IPS-11a (cell line): ENCODE results near the gene FCHSD2.
A peak's percentile ranks its signal among the peaks of the same experiment; 100 is the strongest.
"Not testable (repeated sequence)": the region's sequence is repeated elsewhere in the genome, so short reads cannot be mapped to it uniquely, and the experiment has no call there.

ENCODE experiments used
- H3K4me3 ChIP-seq: one replicate; pipeline ENCODE4 v1.5.1; 2013; ENCODE audit warnings: low read depth, low read length, control low read depth

The FCHSD2 gene

GRCh38 chr11:72811686-72812085 is 330.4 kb downstream of the FCHSD2 start:
- H3K4me3 ChIP-seq = not testable (repeated sequence)

DNA sequence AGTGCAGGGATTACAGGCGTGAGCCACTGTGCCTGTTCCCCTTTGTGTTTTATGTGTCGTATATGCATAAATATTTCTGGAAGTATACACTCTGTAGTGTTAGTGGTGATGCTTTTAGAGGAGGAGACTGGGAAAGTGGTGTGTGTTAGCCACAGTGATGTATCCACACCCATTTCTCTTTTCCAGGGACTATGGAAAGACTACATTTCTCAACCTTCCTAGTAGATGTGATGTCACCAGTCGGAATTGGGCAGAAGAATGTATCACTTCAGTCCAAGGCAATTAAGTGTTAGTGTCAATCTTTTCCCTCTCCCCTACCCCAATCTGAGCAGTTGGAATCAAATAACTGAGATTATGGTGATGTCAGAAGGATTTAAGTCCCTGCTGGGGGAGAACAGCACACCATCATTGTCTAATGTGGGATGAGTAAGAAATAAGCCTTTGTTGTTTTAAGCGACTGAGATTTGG is 333.8 kb downstream of the FCHSD2 start:
- H3K4me3 ChIP-seq = no peak overlapping the region

DNA sequence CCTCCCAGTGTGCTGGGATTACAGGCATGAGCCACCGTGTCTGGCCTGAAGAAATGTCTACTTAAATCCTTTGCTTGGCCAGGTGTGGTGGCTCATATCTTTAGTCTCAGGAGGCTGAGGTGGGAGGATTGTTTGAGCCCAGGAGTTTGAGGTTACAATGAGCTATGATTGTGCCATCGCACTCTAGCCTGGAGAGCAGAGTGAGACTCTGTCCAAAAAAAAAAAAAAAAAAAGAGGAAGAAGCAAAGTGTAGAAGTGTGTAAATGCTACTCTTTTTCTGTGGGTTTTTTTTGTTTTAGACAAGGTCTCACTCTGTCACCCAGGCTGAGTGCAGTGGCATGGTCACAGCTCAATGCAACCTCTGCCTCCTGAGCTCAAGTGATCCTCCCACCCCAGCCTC is 334.3 kb downstream of the FCHSD2 start:
- H3K4me3 ChIP-seq = no peak overlapping the region

- H3K4me3 ChIP-seq = no peak overlapping the region
These were observed 335.0 kb downstream of the FCHSD2 start for GRCh38 chr11:72807021-72807693.

DNA sequence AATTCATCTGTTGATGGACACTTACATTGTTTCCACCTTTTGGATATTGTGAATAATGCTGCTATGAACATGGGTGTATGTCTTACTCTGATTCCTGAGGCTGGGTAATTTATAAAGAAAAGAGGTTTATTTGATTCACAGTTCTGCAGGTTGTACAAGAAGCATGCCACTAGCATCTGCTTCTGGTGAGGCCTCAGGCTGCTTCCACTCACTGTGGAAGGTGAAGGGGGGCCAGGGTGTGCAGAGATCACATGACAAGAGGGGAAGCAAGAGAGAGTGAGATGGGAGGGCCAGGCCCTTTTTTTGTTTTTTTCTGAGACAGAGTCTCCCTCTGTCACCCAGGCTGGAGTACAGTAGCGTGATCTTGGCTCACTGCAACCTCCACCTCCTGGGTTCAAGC is 335.7 kb downstream of the FCHSD2 start:
- not testable (repeated sequence) for H3K4me3 ChIP-seq

DNA sequence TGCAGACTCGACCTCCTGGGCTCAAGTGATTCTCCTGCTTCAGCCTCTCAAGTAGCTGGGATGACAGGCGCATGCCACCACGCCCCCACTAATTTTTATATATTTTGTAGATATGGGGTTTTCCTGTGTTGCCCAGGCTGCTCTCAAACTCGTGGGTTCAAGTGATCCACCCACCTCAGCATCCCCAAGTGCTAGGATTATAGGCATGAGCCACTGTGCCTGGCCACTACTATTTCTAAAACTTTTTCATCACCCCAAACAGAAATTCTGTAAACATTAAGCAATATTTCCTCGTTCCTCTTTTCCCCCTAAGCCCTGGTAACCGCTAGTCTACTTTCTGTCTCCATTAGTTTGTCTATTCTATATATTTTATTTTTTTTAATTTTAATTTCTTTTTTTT is 336.9 kb downstream of the FCHSD2 start:
- no peak overlapping the region for H3K4me3 ChIP-seq

DNA sequence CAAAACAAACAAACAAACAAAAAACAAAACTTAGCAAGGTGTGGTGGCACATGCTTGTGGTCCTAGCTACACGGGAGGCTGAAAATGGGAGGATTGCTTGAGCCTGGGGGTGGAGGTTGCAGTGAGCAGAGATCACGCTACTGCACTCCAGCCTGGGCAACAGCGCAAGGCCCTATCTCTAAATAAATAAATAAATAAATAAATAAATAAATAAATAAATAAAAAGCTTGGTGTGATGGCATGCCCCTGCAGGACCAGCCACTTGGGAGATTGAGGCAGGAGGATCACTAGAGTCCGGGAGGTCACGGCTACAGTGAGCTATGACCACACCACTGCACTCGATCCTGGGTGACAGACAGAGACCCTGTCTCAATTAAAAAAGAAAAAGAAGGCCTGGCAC is 339.3 kb downstream of the FCHSD2 start:
- H3K4me3 ChIP-seq = no peak overlapping the region

DNA sequence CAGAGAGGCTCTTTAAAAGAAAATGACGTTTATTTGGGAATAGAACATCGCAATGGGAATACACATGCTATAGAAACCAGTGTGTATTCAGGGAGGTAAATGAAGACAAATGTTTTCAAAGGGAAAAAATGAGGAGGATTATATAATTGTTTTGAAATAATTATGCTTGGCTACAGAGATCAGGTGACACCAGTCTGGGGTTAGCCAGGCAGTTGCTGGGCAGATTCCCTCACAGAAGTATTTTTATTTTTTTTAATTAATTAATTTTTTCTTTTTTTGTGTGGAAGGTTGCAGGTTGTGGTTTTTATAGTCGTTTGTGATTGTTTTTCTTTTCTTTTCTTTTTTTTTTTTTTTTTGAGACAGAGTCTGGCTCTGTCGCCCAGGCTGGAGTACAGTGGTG is 342.7 kb downstream of the FCHSD2 start:
- H3K4me3 ChIP-seq = no peak overlapping the region

GRCh38 chr11:72798361-72798760 is 343.8 kb downstream of the FCHSD2 start:
- no peak overlapping the region for H3K4me3 ChIP-seq

DNA sequence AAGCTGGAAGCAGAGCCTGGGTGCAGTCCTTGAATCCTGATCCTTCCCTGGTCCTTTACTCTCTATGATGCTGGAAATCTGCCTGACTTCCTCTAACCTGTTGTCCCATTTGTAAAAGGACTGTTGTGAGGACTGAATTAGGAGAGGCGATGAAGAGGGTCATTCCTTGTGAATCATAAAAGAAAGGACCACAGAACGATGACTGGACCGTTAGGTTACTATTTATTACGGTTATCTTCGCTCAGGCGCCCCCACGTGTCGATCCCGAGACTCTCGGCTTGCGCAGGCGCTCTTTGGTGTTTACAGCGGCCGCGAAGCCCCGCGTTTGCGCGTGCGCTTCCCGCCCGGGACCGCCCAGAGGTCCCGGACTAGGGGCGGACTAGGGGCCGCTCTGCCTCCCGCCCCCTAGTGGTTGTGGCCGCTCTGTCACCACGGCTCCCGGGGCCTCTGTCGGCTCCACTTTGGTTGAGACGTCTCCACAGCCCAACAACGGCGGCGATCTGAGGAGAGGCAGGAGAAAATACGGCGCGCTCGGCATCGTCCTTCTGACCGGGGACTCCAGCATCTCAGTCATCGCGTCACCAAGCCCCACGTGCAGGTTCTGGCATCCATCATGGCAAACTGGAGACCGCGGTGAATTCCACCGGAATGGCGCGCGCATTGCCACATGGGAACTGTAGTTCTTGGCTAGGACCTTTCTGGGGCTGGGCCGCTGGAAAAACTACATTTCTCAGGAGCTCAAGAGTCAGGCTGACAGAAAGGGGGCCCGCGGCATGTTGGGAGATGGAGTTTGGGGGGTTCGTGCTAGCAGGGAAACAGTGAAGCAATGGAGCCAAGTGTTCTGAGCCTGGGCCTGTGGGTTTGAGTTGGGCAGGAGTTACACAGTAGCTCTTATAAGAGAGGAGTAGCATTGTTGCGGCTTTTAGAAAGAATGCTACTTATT is 348.4 kb downstream of the FCHSD2 start, which contains the start of gene STARD10:
TSS of gene STARD10 (minus strand) at position 623 of the 943 bp plus-strand sequence. CDS start 12,866 bp downstream, outside the sequence.
- peak within 1 kb of the TSS; percentile 93 for H3K4me3 ChIP-seq

DNA sequence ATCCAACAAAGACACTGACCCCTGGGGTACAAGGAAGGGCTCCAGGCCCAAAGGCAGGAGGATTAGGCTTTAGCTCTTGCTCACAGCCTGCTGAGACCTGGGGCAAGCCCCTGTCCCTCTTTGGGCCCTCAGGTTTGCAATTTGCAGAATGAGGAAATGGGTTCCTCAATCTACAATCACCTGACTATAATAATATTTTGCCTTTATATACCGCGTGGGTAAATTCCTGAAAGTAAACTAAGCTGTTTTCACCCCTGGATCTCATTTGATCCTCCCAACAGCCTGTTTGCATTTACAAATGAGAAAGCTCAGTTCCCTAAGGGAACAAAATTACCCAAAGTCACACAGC is 349.1 kb downstream of the FCHSD2 start:
- H3K4me3 ChIP-seq = no peak overlapping the region

- no peak overlapping the region for H3K4me3 ChIP-seq
These were observed 349.6 kb downstream of the FCHSD2 start for GRCh38 chr11:72792437-72793021.

DNA sequence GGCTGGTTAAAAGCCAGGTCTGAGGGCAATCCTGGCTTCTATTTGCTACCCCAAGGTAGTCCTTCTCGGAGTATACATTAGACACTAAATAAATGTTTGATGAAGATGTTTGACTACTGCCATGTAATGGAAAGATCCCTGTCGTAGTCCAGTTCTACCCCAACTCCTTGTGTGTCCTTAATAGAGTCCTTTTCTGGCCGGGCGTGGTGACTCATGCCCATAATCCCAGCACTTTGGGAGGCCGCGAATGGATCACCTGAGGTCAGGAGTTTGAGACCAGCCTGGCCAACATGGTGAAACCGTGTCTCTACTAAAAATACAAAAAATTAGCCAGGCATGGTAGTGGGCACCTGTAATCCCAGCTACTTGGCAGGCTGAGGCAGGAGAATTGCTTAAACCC is 350.9 kb downstream of the FCHSD2 start:
- not testable (repeated sequence) for H3K4me3 ChIP-seq

GRCh38 chr11:72789493-72790131 is 352.5 kb downstream of the FCHSD2 start:
- no peak overlapping the region for H3K4me3 ChIP-seq

DNA sequence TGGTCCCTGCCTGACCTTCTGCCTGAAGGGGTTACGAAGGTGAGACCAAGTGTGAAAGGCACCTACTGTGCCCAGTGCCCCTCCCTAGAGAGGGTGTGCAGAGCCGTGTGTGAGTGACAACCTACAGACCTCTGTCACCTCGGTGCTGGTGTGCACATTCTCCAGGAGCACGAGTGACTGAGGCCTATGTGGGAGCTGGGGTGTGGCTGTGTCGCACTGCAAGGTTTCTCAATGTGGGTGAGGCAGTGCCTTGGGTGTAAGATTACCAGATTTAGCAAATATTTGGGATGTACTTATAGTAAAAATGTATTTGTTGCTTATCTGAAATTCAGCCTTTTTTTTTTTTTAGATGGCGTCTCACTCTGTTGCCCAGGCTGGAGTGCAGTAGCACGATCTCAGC is 353.9 kb downstream of the FCHSD2 start:
- H3K4me3 ChIP-seq = no peak overlapping the region

GRCh38 chr11:72787216-72788104 is 354.7 kb downstream of the FCHSD2 start:
- H3K4me3 ChIP-seq = no peak overlapping the region
